Nephron progenitor cell (in vitro differentiated cells): ENCODE measurements around the gene CCDC137.

ENCODE experiments used
- DNase-seq: peaks from one replicate; pipeline ENCODE4 v3.0.0; 2021
- H3K27ac Mint-ChIP-seq: 2 replicates; pipeline ENCODE4 v1.8.0; 2021; ENCODE audit warnings: mild to moderate bottlenecking, moderate library complexity, mixed read lengths
- H3K27me3 Mint-ChIP-seq: 2 replicates; pipeline ENCODE4 v1.8.0; 2021; ENCODE audit warnings: mild to moderate bottlenecking, low read depth, mixed read lengths; ENCODE audit not compliant: poor library complexity
- H3K36me3 Mint-ChIP-seq: 2 replicates; pipeline ENCODE4 v1.8.0; 2021; ENCODE audit warnings: low read depth, mixed read lengths
- H3K4me1 Mint-ChIP-seq: 2 replicates; pipeline ENCODE4 v1.8.0; 2021; ENCODE audit warnings: mixed read lengths
- H3K4me3 Mint-ChIP-seq: 2 replicates; pipeline ENCODE4 v1.8.0; 2021; ENCODE audit warnings: mild to moderate bottlenecking, moderate library complexity, mixed read lengths
- H3K9me3 Mint-ChIP-seq: 2 replicates; pipeline ENCODE4 v1.8.0; 2021; ENCODE audit warnings: mild to moderate bottlenecking, moderate library complexity, mixed read lengths
- CTCF ChIP-seq: fragments of 200-600 bp; sonication (generic); IDR thresholded peaks from 2 replicates; pipeline ENCODE4 v1.5.0; 2021; ENCODE audit warnings: antibody characterized with exemption

CCDC137 gene

GRCh38 chr17:81655378-81656117, 11.0 kb upstream of the CCDC137 start:
- no peak for TF ChIP-seq CTCF
- Mint-ChIP-seq H3K27me3 (peaks cover 3% of the 10 kb centered on the region), H3K27ac (peak overlapping the region; percentile 57), H3K36me3 (no peaks in the 10 kb centered on the region), H3K9me3 (no peaks in the 10 kb centered on the region), H3K4me1 (peaks cover 32% of the 10 kb centered on the region), H3K4me3 (no peak overlapping the region)
- DNase-seq, result no peak

GRCh38 chr17:81656118-81656743, 10.3 kb upstream of the CCDC137 start, which contains the start of gene PDE6G:
Gene PDE6G (minus strand): TSS chr17:81656542. CDS start chr17:81653305, 3,237 bp downstream.
- DNase-seq, result no peak
- H3K4me3 Mint-ChIP-seq, result no peak within 1 kb of the TSS
- no peaks in the 10 kb centered on the region for H3K36me3 Mint-ChIP-seq
- H3K27me3 Mint-ChIP-seq, result peaks cover 3% of the 10 kb centered on the region
- H3K9me3 Mint-ChIP-seq, result no peaks in the 10 kb centered on the region
- TF ChIP-seq CTCF, result no peak
- H3K27ac Mint-ChIP-seq, result peak within 1 kb of the TSS; percentile 81
- peaks cover 32% of the 10 kb centered on the region for H3K4me1 Mint-ChIP-seq

- Mint-ChIP-seq H3K27ac (peak overlapping the region; percentile 81), H3K4me3 (no peak overlapping the region)
These were observed 9.7 kb upstream of the CCDC137 start for GRCh38 chr17:81656835-81657234.

GRCh38 chr17:81659038-81659437, 7.5 kb upstream of the CCDC137 start:
- Mint-ChIP-seq H3K27ac (no peak overlapping the region), H3K4me3 (no peak overlapping the region), H3K36me3 (no peaks in the 10 kb centered on the region), H3K9me3 (no peaks in the 10 kb centered on the region), H3K27me3 (peaks cover 3% of the 10 kb centered on the region), H3K4me1 (peaks cover 11% of the 10 kb centered on the region)
- DNase-seq, result no peak
- TF ChIP-seq CTCF, result no peak

More at GRCh38 chr17:81656835-81657234, 9.7 kb upstream of the CCDC137 start:
- DNase-seq, result no peak
- no peaks in the 10 kb centered on the region for H3K9me3 Mint-ChIP-seq
- H3K4me1 Mint-ChIP-seq, result peaks cover 29% of the 10 kb centered on the region
- peaks cover 3% of the 10 kb centered on the region for H3K27me3 Mint-ChIP-seq
- H3K36me3 Mint-ChIP-seq, result no peaks in the 10 kb centered on the region
- no peak for TF ChIP-seq CTCF

DNA sequence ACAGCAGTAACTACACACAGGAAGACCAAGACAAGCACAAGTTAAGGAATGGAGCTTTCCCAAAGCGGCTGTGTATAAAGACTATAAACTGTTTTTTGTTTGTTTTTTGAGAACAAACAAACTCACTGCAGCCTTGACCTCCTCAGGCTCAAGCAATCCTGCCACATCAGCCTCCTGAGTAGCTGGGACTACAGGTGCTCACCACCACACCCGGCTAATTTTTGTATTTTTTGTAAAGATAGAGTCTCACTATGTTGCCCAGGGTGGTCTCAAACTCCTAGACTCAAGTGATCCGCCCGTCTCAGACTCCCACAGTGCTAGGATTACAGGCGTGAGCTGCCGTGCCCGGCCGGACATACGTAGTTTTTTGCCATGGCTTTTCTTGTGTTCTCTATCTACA, 6.1 kb upstream of the CCDC137 start:
- Mint-ChIP-seq H3K36me3 (peaks cover 4% of the 10 kb centered on the region), H3K27ac (no peak overlapping the region), H3K4me3 (no peak overlapping the region), H3K9me3 (no peaks in the 10 kb centered on the region), H3K4me1 (peaks cover 13% of the 10 kb centered on the region), H3K27me3 (peaks cover 3% of the 10 kb centered on the region)
- DNase-seq, result no peak
- no peak for TF ChIP-seq CTCF
